HEK293 (cell line): Measurements from ENCODE around the gene ZNF319.

Experiments used
- CTCF ChIP-seq: fragments of 450-650 bp; formaldehyde crosslinking; IDR thresholded peaks from 2 replicates; pipeline ENCODE4 v1.5.1; 2016; ENCODE audit warnings: missing biosample characterization, missing genetic modification characterization
- ZBTB21 ChIP-seq: fragments of 450-650 bp; formaldehyde crosslinking; IDR thresholded peaks from 2 replicates; pipeline ENCODE4 v1.5.1; 2017; ENCODE audit warnings: missing biosample characterization, missing genetic modification characterization
- ZNF175 ChIP-seq: fragments of 450-650 bp; formaldehyde crosslinking; IDR thresholded peaks from 2 replicates; pipeline ENCODE4 v1.5.1; 2016; ENCODE audit warnings: missing biosample characterization, missing genetic modification characterization
- ZSCAN5A ChIP-seq: fragments of 450-650 bp; formaldehyde crosslinking; IDR thresholded peaks from 2 replicates; pipeline ENCODE4 v1.5.1; 2016; ENCODE audit warnings: missing biosample characterization, missing genetic modification characterization

- no peak for TF ChIP-seq ZSCAN5A (tag by site-specific recombination)
- TF ChIP-seq ZBTB21 (tag by site-specific recombination), result no peak
- no peak for TF ChIP-seq CTCF (tag by site-specific recombination)
- no peak for TF ChIP-seq ZNF175 (tag by site-specific recombination)
Observed at GRCh38 chr16:58034128-58034685, 33.7 kb upstream of the ZNF319 start.
